Nephron progenitor cell (in vitro differentiated cells): ENCODE results near the gene KRTAP10-5.

Source experiments
- DNase-seq: peaks from one replicate; pipeline ENCODE4 v3.0.0; 2021
- H3K27ac Mint-ChIP-seq: 2 replicates; pipeline ENCODE4 v1.8.0; 2021; ENCODE audit warnings: mild to moderate bottlenecking, moderate library complexity, mixed read lengths
- H3K27me3 Mint-ChIP-seq: 2 replicates; pipeline ENCODE4 v1.8.0; 2021; ENCODE audit warnings: mild to moderate bottlenecking, low read depth, mixed read lengths; ENCODE audit not compliant: poor library complexity
- H3K36me3 Mint-ChIP-seq: 2 replicates; pipeline ENCODE4 v1.8.0; 2021; ENCODE audit warnings: low read depth, mixed read lengths
- H3K4me1 Mint-ChIP-seq: 2 replicates; pipeline ENCODE4 v1.8.0; 2021; ENCODE audit warnings: mixed read lengths
- H3K4me3 Mint-ChIP-seq: 2 replicates; pipeline ENCODE4 v1.8.0; 2021; ENCODE audit warnings: mild to moderate bottlenecking, moderate library complexity, mixed read lengths
- H3K9me3 Mint-ChIP-seq: 2 replicates; pipeline ENCODE4 v1.8.0; 2021; ENCODE audit warnings: mild to moderate bottlenecking, moderate library complexity, mixed read lengths
- TF ChIP-seq, protein P1 (sequence below): fragments of 200-600 bp; sonication (generic); IDR thresholded peaks from 2 replicates; pipeline ENCODE4 v1.5.0; 2021; ENCODE audit warnings: antibody characterized with exemption

KRTAP10-5 gene

DNA sequence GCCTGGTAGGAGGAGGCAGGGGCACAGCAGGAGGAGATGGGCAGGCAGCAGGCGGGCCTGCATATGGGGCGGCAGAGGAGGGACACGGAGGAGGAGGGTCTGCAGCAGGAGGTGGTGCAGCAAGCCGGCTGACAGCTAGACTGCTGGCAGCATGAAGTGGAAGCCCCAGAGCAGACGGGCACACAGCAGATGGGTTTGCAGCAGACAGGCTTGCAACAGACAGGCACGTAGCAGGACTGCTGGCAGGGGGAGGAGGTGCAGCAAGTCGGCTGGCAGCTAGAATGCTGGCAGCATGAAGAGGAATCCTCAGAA, 615 bp downstream of the KRTAP10-5 start:
- Mint-ChIP-seq H3K36me3 (peaks cover 8% of the 10 kb centered on the region), H3K27me3 (peaks cover 13% of the 10 kb centered on the region), H3K9me3 (peaks cover 70% of the 10 kb centered on the region), H3K27ac (no peak overlapping the region), H3K4me3 (no peak overlapping the region), H3K4me1 (peaks cover 19% of the 10 kb centered on the region)
- TF ChIP-seq, protein P1, sequence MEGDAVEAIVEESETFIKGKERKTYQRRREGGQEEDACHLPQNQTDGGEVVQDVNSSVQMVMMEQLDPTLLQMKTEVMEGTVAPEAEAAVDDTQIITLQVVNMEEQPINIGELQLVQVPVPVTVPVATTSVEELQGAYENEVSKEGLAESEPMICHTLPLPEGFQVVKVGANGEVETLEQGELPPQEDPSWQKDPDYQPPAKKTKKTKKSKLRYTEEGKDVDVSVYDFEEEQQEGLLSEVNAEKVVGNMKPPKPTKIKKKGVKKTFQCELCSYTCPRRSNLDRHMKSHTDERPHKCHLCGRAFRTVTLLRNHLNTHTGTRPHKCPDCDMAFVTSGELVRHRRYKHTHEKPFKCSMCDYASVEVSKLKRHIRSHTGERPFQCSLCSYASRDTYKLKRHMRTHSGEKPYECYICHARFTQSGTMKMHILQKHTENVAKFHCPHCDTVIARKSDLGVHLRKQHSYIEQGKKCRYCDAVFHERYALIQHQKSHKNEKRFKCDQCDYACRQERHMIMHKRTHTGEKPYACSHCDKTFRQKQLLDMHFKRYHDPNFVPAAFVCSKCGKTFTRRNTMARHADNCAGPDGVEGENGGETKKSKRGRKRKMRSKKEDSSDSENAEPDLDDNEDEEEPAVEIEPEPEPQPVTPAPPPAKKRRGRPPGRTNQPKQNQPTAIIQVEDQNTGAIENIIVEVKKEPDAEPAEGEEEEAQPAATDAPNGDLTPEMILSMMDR = no peak
- no peak for DNase-seq

DNA sequence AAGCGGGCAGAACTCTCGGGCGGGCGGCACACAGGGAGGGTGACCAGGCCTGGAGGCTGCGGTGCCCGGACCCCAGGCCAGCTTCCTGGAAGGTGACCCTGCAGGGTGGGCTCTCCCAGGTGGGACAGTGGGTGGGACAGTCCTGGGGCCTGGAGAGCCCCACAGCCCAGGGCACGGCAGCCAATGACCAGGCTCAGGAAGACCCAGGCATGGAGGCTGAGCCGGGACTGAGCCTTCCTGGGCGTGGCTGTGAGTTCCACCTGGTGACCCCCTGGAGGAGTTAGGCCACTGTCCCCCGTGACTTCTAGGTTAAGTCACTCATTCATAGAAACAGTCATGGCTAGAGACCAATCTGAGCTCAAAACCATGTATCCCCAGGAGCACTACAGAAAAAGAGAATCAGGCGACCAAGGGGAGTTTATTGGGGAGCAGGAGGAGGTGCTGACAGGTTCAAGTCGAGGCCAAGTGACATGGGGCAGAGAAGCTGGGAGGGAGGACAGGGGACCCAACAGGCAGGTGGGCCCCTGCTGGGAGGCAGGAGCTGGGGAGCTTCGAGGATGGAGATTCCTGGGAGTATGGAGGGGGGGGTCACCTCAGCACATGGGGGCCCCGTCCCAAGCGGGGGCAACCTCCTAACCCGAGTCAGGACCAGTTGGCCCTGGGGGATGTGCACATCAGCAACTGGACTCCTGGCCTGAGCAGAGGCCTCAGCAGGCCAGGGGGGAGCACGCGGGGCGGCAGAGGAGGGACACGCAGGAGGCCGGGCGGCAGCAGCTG, 1.2 kb downstream of the KRTAP10-5 start:
- Mint-ChIP-seq H3K36me3 (peaks cover 8% of the 10 kb centered on the region), H3K4me3 (no peak overlapping the region), H3K4me1 (peaks cover 23% of the 10 kb centered on the region), H3K27me3 (peaks cover 13% of the 10 kb centered on the region), H3K9me3 (peaks cover 70% of the 10 kb centered on the region), H3K27ac (no peak overlapping the region)
- TF ChIP-seq, protein P1 = no peak
- DNase-seq = no peak

DNA sequence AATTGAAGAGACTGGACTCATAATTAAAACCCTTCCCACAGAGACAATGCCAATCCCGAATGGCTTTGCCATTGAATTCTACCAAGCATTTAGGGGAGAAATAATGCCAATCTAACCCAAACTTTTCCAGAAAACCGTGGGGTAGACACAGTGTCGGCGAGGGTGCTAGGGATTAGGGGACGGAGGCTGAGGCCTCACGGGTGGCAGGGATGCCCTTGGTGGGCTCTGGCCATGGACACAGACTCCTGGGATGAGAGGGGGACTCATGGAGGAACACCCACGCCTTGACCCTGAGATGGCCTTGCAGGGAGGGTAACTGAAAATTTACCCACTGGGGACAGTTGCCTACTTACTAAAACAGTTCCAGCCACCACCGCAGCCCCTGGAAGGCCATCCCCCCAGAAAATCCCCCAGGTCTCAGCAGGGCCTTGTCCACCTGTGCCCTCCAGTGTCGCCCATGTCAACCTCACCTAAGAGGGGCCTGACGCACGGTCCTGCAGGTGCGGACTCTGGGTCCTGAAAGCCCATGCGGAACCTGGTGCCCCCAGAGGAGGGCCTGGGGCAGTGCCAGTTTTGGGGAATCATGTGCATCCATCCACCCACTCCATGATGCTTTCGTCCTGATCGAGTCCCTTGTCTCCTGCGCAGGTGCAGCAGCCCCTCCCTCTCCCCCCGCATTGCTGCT, 1.9 kb downstream of the KRTAP10-5 start:
- Mint-ChIP-seq H3K4me1 (peaks cover 22% of the 10 kb centered on the region), H3K4me3 (no peak overlapping the region), H3K27me3 (peaks cover 13% of the 10 kb centered on the region), H3K36me3 (peaks cover 8% of the 10 kb centered on the region), H3K9me3 (peaks cover 70% of the 10 kb centered on the region), H3K27ac (no peak overlapping the region)
- TF ChIP-seq, protein P1 = no peak
- DNase-seq = no peak

DNA sequence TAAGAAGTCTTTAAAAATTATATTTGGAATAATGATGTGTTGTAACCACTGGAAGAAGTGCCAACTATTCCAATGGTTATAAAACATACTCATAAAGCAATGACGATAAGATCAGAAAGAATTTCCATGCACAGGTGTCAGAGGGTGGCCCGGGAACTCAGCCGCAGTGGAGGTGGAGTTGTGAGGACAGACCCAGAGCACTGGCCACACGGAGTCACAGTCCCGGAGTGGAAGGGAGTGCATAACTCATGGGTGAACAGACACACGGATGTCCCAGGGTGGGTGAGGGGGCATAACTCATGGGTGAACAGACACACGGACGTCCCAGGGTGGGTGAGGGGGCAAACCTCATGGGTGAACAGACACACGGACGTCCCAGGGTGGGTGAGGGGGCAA, 4.4 kb downstream of the KRTAP10-5 start:
- Mint-ChIP-seq H3K4me3 (no peak overlapping the region), H3K4me1 (peaks cover 14% of the 10 kb centered on the region), H3K27ac (no peak overlapping the region), H3K9me3 (peaks cover 70% of the 10 kb centered on the region), H3K36me3 (peaks cover 4% of the 10 kb centered on the region), H3K27me3 (peaks cover 23% of the 10 kb centered on the region)
- TF ChIP-seq, protein P1 = no peak
- no peak for DNase-seq

DNA sequence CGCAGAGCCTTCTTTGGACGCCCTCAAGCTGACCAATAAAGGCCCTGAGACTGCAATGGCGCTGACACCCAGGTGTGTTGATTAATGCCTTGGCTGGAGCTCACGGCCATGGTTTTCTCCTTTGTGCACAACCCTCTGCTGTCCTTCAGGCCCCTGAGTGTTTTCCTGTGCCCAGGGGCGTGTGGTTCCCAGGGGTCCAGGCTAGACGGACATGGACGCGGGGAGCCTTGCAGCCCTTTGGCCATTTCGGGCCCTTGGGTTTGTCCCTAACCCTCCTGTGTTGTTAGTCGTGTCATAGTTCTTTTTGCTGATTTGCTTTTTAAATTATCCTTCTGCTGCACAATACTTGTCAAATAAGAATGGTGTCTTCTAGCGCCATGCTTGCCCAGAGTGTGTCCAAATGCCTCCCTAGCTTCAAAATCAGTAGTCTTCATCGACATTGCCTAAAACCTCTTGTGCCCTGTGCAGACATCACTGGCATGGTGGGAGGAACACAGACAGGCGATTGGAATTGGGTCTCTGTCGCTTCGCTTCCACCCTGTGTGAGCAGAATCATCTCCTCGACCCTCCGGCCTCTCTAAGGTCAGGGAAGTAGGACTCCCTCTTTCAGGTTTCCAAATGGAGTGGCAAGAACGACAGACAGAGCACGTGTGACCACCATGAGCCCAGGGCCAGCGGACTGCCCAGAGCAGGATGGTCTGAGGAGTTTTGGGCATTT, 4.9 kb downstream of the KRTAP10-5 start:
- Mint-ChIP-seq H3K27me3 (peaks cover 26% of the 10 kb centered on the region), H3K36me3 (peaks cover 4% of the 10 kb centered on the region), H3K4me1 (peaks cover 14% of the 10 kb centered on the region), H3K4me3 (no peak overlapping the region), H3K27ac (no peak overlapping the region), H3K9me3 (peaks cover 70% of the 10 kb centered on the region)
- DNase-seq = no peak
- TF ChIP-seq, protein P1 = no peak
